ENCODE measurements around the gene ST8SIA4.

ST8SIA4 gene, protein sequence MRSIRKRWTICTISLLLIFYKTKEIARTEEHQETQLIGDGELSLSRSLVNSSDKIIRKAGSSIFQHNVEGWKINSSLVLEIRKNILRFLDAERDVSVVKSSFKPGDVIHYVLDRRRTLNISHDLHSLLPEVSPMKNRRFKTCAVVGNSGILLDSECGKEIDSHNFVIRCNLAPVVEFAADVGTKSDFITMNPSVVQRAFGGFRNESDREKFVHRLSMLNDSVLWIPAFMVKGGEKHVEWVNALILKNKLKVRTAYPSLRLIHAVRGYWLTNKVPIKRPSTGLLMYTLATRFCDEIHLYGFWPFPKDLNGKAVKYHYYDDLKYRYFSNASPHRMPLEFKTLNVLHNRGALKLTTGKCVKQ

DNA sequence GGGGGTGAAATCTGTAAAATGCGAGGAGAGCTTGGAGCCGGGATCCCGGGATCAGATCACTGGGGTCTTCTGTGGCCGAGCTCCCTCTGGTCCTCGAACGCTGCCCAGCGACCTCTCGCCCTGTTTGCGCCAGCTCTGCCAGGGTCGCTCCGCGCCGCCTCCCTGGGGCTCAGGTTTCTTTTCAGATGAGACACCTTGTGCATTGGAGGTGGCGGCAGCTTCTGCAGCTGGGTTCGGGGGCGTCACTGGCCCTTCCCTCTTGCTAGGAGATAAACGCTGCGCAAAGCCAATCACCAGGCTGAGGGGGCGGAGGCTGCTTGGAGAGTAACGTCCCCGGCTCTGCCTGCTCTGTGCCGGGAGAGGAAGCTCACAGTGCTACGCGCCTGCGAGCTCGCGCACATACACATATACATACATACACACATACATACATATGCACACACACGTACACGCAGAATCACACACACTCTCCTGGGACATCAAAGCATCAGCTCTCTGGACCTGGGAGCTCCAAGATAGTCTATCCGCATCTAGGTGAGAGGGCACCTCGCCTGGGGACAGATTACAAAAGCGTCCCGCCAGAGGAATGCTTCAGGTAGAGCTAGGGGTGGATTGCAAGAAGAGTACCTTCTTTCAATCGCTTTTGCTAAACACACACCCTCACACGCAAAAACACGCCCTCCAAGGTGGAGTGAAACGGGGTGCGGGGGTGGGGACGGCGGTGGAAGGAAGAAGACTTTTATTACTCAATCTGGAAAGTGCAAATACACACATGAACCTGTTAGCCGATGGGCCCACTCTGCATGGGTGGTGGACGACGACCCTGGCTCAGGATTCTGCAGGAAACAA is at the start of gene ST8SIA4:
Gene ST8SIA4, minus strand, starts transcription at position 244 of the 849 bp plus-strand sequence. CDS start 327 bp downstream, outside the sequence.
- Histone ChIP-seq H3K36me3 (ENCODE audit: insufficient read depth, low read length) (no peaks in the 10 kb centered on the region), H3K9me3 (ENCODE audit: low read length) (no peaks in the 10 kb centered on the region), H3K4me3 (ENCODE audit: low read depth in 1 of 2, low read length in 2 of 2) (peak within 1 kb of the TSS; percentile 29 to 49), H3K27ac (ENCODE audit: low read depth, low read length) (no peak within 1 kb of the TSS), H3K27me3 (ENCODE audit: control insufficient read depth in 1 of 2, insufficient read depth in 2 of 2, low read length in 2 of 2) (peaks cover 3 to 6% of the 10 kb centered on the region in 2 donors), H3K9ac (ENCODE audit: low read length) (no peak within 1 kb of the TSS), H3K4me1 (ENCODE audit: insufficient read depth, low read length) (peaks cover 6% of the 10 kb centered on the region)

DNA sequence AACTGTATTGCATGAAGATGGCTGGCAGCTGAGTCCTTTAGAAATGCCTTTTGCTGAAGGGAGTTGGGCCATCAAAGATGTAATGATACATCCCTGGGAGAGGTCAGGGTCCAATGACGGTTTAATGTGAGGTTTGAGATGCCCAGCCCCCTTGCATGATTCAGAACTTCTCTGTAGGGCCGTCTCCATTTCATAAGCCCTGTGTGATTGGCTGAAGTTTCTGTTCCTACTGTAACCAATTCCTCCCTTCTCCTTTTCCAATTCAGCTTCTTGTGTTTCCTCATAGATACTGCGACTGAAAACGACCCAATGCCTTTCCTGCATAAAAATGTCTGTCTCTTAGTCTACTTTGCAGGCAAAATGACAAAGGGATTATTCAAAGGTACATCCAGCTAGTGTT is 47.9 kb upstream of the ST8SIA4 start:
- no peaks in the 10 kb centered on the region for H3K9me3 ChIP-seq (ENCODE audit: low read length)
- H3K36me3 ChIP-seq (ENCODE audit: insufficient read depth, low read length): no peaks in the 10 kb centered on the region
- H3K9ac ChIP-seq (ENCODE audit: low read length): no peak overlapping the region
- H3K27ac ChIP-seq (ENCODE audit: low read depth, low read length): no peak overlapping the region
- H3K27me3 ChIP-seq (ENCODE audit: control insufficient read depth in 1 of 2, insufficient read depth in 2 of 2, low read length in 2 of 2): no peaks in the 10 kb centered on the region
- no peak overlapping the region for H3K4me3 ChIP-seq (ENCODE audit: low read depth in 1 of 2, low read length in 2 of 2)
- H3K4me1 ChIP-seq (ENCODE audit: insufficient read depth, low read length): no peaks in the 10 kb centered on the region

DNA sequence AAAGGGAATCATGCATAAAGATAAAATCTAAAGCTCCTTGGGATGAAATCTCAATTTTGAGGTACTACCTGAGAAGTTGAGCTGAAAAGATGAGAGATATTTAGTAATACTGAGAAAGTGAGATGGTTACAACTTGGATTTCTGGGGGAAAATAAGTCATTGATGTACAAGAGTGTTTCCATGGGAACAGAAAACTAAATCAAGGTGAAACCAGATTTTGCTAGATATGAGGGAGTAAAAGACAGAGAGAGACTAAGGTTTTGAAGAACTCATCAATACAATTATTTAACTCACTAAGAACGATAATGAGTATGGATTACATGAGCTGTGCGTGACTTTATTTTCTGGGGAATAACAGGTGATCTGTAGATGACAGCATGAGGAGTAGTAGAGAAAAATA is 10.2 kb upstream of the ST8SIA4 start:
- Histone ChIP-seq H3K36me3 (ENCODE audit: insufficient read depth, low read length) (no peaks in the 10 kb centered on the region), H3K4me1 (ENCODE audit: insufficient read depth, low read length) (no peaks in the 10 kb centered on the region), H3K9ac (ENCODE audit: low read length) (no peak overlapping the region), H3K9me3 (ENCODE audit: low read length) (no peaks in the 10 kb centered on the region), H3K27me3 (ENCODE audit: control insufficient read depth in 1 of 2, insufficient read depth in 2 of 2, low read length in 2 of 2) (no peaks in the 10 kb centered on the region), H3K4me3 (ENCODE audit: low read depth in 1 of 2, low read length in 2 of 2) (no peak overlapping the region), H3K27ac (ENCODE audit: low read depth, low read length) (no peak overlapping the region)

DNA sequence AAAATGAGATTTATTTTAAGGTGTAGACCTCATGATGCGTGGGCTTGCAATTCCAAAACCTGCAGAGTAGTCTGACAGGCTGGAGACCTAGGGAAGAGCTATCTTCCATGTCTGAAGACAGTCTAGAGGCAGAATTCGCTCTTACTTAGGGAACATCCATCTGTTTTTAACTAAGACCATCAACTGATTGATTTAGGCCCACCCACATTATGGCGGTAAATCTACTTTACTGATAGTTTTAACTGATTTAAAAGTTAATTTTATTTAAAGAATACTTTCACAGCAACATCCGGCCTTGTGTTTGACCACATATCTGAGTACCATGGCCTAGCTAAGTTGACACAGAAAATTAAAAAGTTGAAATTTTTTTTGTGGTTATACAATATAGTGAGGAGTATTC is 6.0 kb upstream of the ST8SIA4 start:
- Histone ChIP-seq H3K27me3 (ENCODE audit: control insufficient read depth in 1 of 2, insufficient read depth in 2 of 2, low read length in 2 of 2) (no peaks in the 10 kb centered on the region), H3K9me3 (ENCODE audit: low read length) (no peaks in the 10 kb centered on the region), H3K27ac (ENCODE audit: low read depth, low read length) (no peak overlapping the region), H3K9ac (ENCODE audit: low read length) (no peak overlapping the region), H3K36me3 (ENCODE audit: insufficient read depth, low read length) (no peaks in the 10 kb centered on the region), H3K4me3 (ENCODE audit: low read depth in 1 of 2, low read length in 2 of 2) (no peak overlapping the region), H3K4me1 (ENCODE audit: insufficient read depth, low read length) (no peaks in the 10 kb centered on the region)

DNA sequence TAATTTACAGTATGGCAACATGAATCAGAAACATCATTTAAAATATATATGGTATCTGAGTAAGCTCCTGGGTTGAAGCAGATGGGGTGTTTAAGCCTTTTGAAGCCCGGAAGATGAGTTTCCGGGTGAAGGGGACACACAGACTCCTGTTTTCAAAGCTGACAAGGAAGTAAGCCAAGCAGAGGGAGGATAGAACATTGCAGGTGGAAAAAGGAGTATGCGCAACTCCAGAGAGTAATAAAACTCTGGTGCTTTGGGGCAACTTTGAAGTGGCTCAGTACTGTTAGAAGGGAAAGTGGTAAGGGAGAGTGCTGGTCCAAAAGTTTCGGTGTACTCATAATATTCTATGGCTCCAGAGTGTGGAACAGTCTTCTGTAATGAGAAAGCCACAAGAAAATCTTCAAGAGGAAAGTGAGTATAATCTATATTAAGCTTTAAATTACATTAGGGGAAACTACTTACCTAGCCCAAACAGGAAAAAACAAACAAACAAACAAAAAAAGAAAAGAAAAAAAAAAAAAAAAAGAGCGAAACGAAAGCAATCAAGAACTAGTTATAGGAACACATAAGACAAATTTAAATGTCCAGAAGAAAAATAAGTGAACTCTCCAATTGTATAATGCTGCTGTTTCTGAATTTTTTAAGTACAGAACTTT is 2.3 kb upstream of the ST8SIA4 start:
- no peak overlapping the region for H3K27ac ChIP-seq (ENCODE audit: low read depth, low read length)
- H3K9me3 ChIP-seq (ENCODE audit: low read length): no peaks in the 10 kb centered on the region
- no peak overlapping the region for H3K9ac ChIP-seq (ENCODE audit: low read length)
- H3K4me1 ChIP-seq (ENCODE audit: insufficient read depth, low read length): peaks cover under 1% of the 10 kb centered on the region
- H3K4me3 ChIP-seq (ENCODE audit: low read depth in 1 of 2, low read length in 2 of 2): no peak overlapping the region
- peaks cover 3 to 6% of the 10 kb centered on the region in 2 donors for H3K27me3 ChIP-seq (ENCODE audit: control insufficient read depth in 1 of 2, insufficient read depth in 2 of 2, low read length in 2 of 2)
- no peaks in the 10 kb centered on the region for H3K36me3 ChIP-seq (ENCODE audit: insufficient read depth, low read length)

DNA sequence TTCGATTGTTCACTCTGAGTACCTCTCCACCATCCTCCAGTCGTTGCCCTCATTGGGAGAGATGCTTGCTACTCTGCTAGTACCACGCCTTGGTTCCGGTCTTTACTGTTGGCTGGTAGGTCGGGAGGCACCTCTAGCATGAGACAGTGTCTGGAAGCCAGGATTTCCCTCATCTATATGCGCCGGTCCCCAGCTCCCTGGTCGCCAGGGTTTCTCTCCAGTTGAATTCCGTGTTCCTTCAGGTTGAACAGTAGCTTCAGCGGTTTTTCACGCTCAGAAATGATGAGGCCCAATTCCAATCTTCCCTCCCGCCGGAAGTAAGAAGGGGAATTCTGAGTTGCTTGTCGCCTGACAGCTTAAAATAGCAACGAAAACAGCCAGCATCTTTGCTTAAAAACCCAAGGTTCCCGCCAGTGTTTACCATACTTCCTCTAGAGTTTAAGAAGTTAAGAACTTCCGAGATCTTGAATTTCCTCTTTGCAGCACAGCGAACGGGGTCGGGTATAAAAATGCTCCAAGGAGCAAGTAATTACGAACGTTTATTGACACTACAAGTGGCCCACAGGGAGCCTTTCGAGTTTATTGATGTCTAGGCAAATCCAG is 1.3 kb upstream of the ST8SIA4 start:
- Histone ChIP-seq H3K9ac (ENCODE audit: low read length) (no peak overlapping the region), H3K4me3 (ENCODE audit: low read depth in 1 of 2, low read length in 2 of 2) (peak overlapping the region in 1 of 2 donors; percentile 38), H3K36me3 (ENCODE audit: insufficient read depth, low read length) (no peaks in the 10 kb centered on the region), H3K27ac (ENCODE audit: low read depth, low read length) (no peak overlapping the region), H3K4me1 (ENCODE audit: insufficient read depth, low read length) (peaks cover 6% of the 10 kb centered on the region), H3K9me3 (ENCODE audit: low read length) (no peaks in the 10 kb centered on the region), H3K27me3 (ENCODE audit: control insufficient read depth in 1 of 2, insufficient read depth in 2 of 2, low read length in 2 of 2) (peaks cover 3 to 6% of the 10 kb centered on the region in 2 donors)

DNA sequence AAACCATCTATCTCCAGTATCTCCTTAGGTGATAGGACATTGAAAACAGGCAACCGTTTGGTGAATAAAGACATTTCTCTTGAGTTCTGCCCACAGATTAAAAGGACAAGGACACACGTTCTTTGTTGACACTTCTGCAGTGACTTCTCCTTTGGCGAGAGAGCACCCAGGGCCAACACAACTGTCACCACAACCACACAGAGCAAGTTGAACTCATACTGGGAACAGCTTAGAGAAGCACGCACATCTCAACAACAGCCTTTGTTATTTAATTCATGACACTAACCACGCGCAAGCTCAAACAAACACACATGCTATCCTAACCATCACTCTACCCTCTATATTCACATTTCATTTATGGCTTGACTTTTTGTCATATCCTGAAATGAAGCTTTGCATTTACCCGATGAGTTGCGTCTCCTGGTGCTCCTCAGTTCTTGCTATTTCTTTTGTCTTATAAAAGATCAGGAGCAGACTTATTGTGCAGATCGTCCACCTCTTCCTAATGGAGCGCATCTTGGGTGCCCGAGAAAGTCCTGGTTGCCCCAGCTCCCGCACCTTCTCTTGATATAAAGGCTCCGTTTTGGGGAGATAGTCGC is 543 bp downstream of the ST8SIA4 start:
- no peaks in the 10 kb centered on the region for H3K36me3 ChIP-seq (ENCODE audit: insufficient read depth, low read length)
- peak overlapping the region; percentile 29 to 49 for H3K4me3 ChIP-seq (ENCODE audit: low read depth in 1 of 2, low read length in 2 of 2)
- no peak overlapping the region for H3K27ac ChIP-seq (ENCODE audit: low read depth, low read length)
- H3K27me3 ChIP-seq (ENCODE audit: control insufficient read depth in 1 of 2, insufficient read depth in 2 of 2, low read length in 2 of 2): peaks cover 3 to 6% of the 10 kb centered on the region in 2 donors
- H3K9ac ChIP-seq (ENCODE audit: low read length): no peak overlapping the region
- peaks cover 6% of the 10 kb centered on the region for H3K4me1 ChIP-seq (ENCODE audit: insufficient read depth, low read length)
- no peaks in the 10 kb centered on the region for H3K9me3 ChIP-seq (ENCODE audit: low read length)

DNA sequence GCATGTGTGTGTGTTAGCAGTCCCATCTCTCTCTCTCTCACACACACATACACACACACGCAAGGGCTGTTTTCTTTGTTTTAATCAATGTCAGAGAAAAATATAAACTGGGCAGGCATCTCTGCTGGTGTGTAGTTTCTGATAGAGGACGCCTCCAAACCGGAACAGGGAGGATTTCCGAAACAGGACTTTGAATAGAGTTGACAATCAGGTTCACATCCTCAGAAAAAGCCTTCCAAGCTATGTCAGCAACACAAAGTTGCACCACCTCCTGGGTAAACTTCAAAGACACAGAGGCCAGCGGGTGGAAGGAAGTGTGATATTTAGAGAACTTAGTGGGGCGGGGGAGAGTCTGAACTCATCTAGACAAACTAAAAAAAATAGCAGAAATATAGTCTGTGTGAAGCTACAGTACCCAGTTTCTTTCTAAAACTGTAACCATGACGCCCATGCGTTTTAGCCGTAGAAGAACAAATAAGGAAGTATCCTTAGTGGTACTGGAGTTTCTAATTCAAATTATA is 1.2 kb downstream of the ST8SIA4 start:
- H3K9me3 ChIP-seq (ENCODE audit: low read length): no peaks in the 10 kb centered on the region
- H3K36me3 ChIP-seq (ENCODE audit: insufficient read depth, low read length): no peaks in the 10 kb centered on the region
- peaks cover 6% of the 10 kb centered on the region for H3K4me1 ChIP-seq (ENCODE audit: insufficient read depth, low read length)
- H3K9ac ChIP-seq (ENCODE audit: low read length): no peak overlapping the region
- peak overlapping the region in 1 of 2 donors; percentile 49 for H3K4me3 ChIP-seq (ENCODE audit: low read depth in 1 of 2, low read length in 2 of 2)
- peak overlapping the region; percentile 46 for H3K27ac ChIP-seq (ENCODE audit: low read depth, low read length)
- H3K27me3 ChIP-seq (ENCODE audit: control insufficient read depth in 1 of 2, insufficient read depth in 2 of 2, low read length in 2 of 2): peaks cover 3 to 6% of the 10 kb centered on the region in 2 donors

DNA sequence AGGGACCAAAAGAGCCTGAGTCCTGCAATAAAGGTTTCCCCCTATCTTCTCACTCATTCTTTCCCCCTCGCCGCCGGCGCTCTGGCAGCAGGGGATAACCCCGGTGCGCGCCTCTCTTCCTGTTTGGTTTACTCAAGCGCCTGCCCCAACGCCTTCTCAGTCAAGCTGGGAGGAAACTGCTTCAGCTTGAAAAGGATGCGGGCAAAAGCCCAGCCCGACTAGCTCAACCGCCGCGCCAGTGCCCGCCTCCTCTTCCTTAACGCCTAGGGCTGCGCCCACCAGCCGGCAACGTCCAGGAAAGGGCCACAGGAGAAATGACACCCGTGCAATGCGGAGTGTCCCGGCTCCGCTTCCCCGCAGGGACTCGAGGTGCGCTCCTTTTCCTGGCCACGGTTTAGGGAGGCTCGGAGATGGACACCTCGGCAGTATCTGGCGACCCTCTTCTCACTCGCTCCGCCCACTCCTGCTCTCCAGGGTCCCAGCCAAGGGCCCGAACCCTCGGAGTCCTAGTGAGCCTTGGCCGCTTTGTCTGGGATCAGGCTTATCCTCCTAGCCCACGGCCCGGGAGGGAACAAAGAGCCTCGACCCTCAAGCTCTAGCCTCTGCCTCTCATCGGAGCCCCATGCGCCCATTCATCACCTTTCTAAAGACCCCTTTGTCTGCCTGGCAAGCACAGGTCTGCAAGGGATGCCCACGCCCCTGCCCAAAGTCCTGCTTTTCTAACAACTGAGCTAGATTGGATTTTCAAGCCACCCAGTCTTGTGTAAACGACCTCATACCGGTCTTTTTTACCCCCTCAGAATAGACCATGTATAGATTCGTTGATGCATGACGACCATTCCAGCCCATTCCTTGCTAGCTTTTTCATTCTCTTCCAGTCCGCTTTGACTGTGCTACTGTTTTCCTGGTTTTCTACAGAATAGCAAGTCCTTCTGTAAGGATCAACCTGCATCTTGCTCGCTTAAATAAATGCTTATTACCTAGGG is 2.0 kb downstream of the ST8SIA4 start:
- H3K4me1 ChIP-seq (ENCODE audit: insufficient read depth, low read length): peaks cover 6% of the 10 kb centered on the region
- H3K4me3 ChIP-seq (ENCODE audit: low read depth in 1 of 2, low read length in 2 of 2): peak overlapping the region; percentile 23 to 49
- H3K9ac ChIP-seq (ENCODE audit: low read length): no peak overlapping the region
- H3K36me3 ChIP-seq (ENCODE audit: insufficient read depth, low read length): no peaks in the 10 kb centered on the region
- no peaks in the 10 kb centered on the region for H3K9me3 ChIP-seq (ENCODE audit: low read length)
- peak overlapping the region; percentile 46 for H3K27ac ChIP-seq (ENCODE audit: low read depth, low read length)
- peaks cover 3 to 6% of the 10 kb centered on the region in 2 donors for H3K27me3 ChIP-seq (ENCODE audit: control insufficient read depth in 1 of 2, insufficient read depth in 2 of 2, low read length in 2 of 2)

Measured in muscle layer of colon (tissue), 2 donors.